MG63 (cell line): Measurements from ENCODE around the gene OR8B4. TPM values are rescaled to one million over a fixed set of nuclear protein-coding genes. Genes with fewer than 3 reads are reported as not detected.
"Not testable (repeated sequence)": the region's sequence is repeated elsewhere in the genome, so short reads cannot be mapped to it uniquely, and the experiment has no call there.

ENCODE experiments used
- DNase-seq: peaks from one replicate; pipeline ENCODE4 v3.0.0-alpha.2; 2020
- H3K27me3 ChIP-seq: fragments of 250-450 bp; sonication (Bioruptor Pico); 2 replicates; pipeline ENCODE4 v1.5.1; 2020; ENCODE audit warnings: mild to moderate bottlenecking, moderate library complexity
- H3K36me3 ChIP-seq: fragments of 250-450 bp; sonication (Bioruptor Pico); 2 replicates; pipeline ENCODE4 v1.5.1; 2020; ENCODE audit warnings: mild to moderate bottlenecking, moderate library complexity
- H3K4me3 ChIP-seq: fragments of 250-450 bp; sonication (Bioruptor Pico); 2 replicates; pipeline ENCODE4 v1.5.1; 2020; ENCODE audit warnings: mild to moderate bottlenecking, moderate library complexity
- H3K9me3 ChIP-seq: fragments of 250-450 bp; sonication (Bioruptor Pico); 2 replicates; pipeline ENCODE4 v1.5.1; 2020; ENCODE audit warnings: mild to moderate bottlenecking, moderate library complexity
- total RNA-seq: library from RNA; depleted of rRNA; stranded (reverse); fragments of >200 nt; shearing (Covaris generic); gene quantifications from 2 replicates; pipeline ENCODE4 v1.2.3, GENCODE V29; 2014; ENCODE audit warnings: low replicate concordance

OR8B4 gene
- total RNA-seq, 1 experiment from 2014 or later, result not detected

- no peak for DNase-seq
- Histone ChIP-seq H3K9me3 (no peaks in the 10 kb centered on the region), H3K4me3 (no peak overlapping the region), H3K27me3 (0 out of 2 replicates have a peak, but pooled peaks cover 5% of the 10 kb centered on the region), H3K36me3 (no peaks in the 10 kb centered on the region)
Observed at GRCh38 chr11:124440608-124441007, 15.9 kb upstream of the OR8B4 start.

- H3K4me3 ChIP-seq, result no peak overlapping the region
- DNase-seq, result no peak
Observed at GRCh38 chr11:124434699-124435098, 10.0 kb upstream of the OR8B4 start.

GRCh38 chr11:124429599-124429998 lies 4.9 kb upstream of the OR8B4 start:
- peaks cover 4% of the 10 kb centered on the region; the same call in 1 of the 2 replicates for H3K27me3 ChIP-seq
- H3K4me3 ChIP-seq, result no peak overlapping the region
- H3K9me3 ChIP-seq, result peaks cover 4% of the 10 kb centered on the region; the same call in 1 of the 2 replicates
- DNase-seq, result no peak
- H3K36me3 ChIP-seq, result no peaks in the 10 kb centered on the region

More at GRCh38 chr11:124434699-124435098, 10.0 kb upstream of the OR8B4 start:
- peaks cover 3% of the 10 kb centered on the region; the same call in 1 of the 2 replicates for H3K9me3 ChIP-seq
- H3K27me3 ChIP-seq, result peaks cover 9% of the 10 kb centered on the region; the same call in 1 of the 2 replicates
- no peaks in the 10 kb centered on the region for H3K36me3 ChIP-seq

- H3K9me3 ChIP-seq, result no peaks in the 10 kb centered on the region
- H3K27me3 ChIP-seq, result peaks cover 2% of the 10 kb centered on the region; the same call in 1 of the 2 replicates
- no peak for DNase-seq
- H3K4me3 ChIP-seq, result no peak overlapping the region
- no peaks in the 10 kb centered on the region for H3K36me3 ChIP-seq
Observed at GRCh38 chr11:124421043-124421442, 3.6 kb downstream of the OR8B4 start.

- Histone ChIP-seq H3K9me3 (no peaks in the 10 kb centered on the region), H3K4me3 (no peak overlapping the region), H3K36me3 (no peaks in the 10 kb centered on the region), H3K27me3 (peaks cover 2% of the 10 kb centered on the region; the same call in 1 of the 2 replicates)
- no peak for DNase-seq
Observed at GRCh38 chr11:124415356-124415923, 9.2 kb downstream of the OR8B4 start.

GRCh38 chr11:124409906-124410305 lies 14.8 kb downstream of the OR8B4 start:
- Histone ChIP-seq H3K9me3 (no peaks in the 10 kb centered on the region), H3K4me3 (no peak overlapping the region), H3K36me3 (no peaks in the 10 kb centered on the region), H3K27me3 (peaks cover 3% of the 10 kb centered on the region; the same call in 1 of the 2 replicates)
- no peak for DNase-seq

- Histone ChIP-seq H3K9me3 (no peaks in the 10 kb centered on the region), H3K36me3 (no peaks in the 10 kb centered on the region), H3K4me3 (no peak overlapping the region), H3K27me3 (peaks cover 3% of the 10 kb centered on the region; the same call in 1 of the 2 replicates)
- no peak for DNase-seq
Observed at GRCh38 chr11:124405581-124405980, 19.1 kb downstream of the OR8B4 start.

GRCh38 chr11:124403186-124403585 lies 21.5 kb downstream of the OR8B4 start:
- not testable (repeated sequence) for DNase-seq, H3K27me3 ChIP-seq, H3K4me3 ChIP-seq, H3K9me3 ChIP-seq, H3K36me3 ChIP-seq

- Histone ChIP-seq H3K4me3 (no peak overlapping the region), H3K36me3 (no peaks in the 10 kb centered on the region), H3K27me3 (no peaks in the 10 kb centered on the region; the same call in 1 of the 2 replicates), H3K9me3 (no peaks in the 10 kb centered on the region)
- DNase-seq, result peak; percentile 65
Observed at GRCh38 chr11:124402326-124402922, 22.2 kb downstream of the OR8B4 start.

- Histone ChIP-seq H3K27me3 (no peaks in the 10 kb centered on the region), H3K4me3 (no peak within 1 kb of the TSS), H3K9me3 (no peaks in the 10 kb centered on the region), H3K36me3 (no peaks in the 10 kb centered on the region)
- no peak for DNase-seq
Observed at GRCh38 chr11:124398924-124399323, 25.7 kb downstream of the OR8B4 start, which contains the start of gene OR8B3. Gene OR8B3, minus strand, starts transcription at chr11:124399024. Its CDS starts 1,673 bp downstream, at chr11:124397351.

- not testable (repeated sequence) for DNase-seq, H3K9me3 ChIP-seq, H3K36me3 ChIP-seq, H3K4me3 ChIP-seq, H3K27me3 ChIP-seq
Observed at GRCh38 chr11:124396847-124397246, 27.8 kb downstream of the OR8B4 start.

- no peak overlapping the region for H3K4me3 ChIP-seq
- peak; percentile 26 for DNase-seq
- no peaks in the 10 kb centered on the region for H3K9me3 ChIP-seq
- H3K36me3 ChIP-seq, result no peaks in the 10 kb centered on the region
- H3K27me3 ChIP-seq, result no peaks in the 10 kb centered on the region
Observed at GRCh38 chr11:124394408-124394807, 30.3 kb downstream of the OR8B4 start.

GRCh38 chr11:124384399-124384798 lies 40.3 kb downstream of the OR8B4 start, which contains the start of gene OR8B2:
Gene OR8B2, minus strand, starts transcription at chr11:124384499. Its CDS starts 1,156 bp downstream, at chr11:124383343.
- H3K4me3 ChIP-seq, result no peak within 1 kb of the TSS
- no peak for DNase-seq
- no peaks in the 10 kb centered on the region for H3K36me3 ChIP-seq
- no peaks in the 10 kb centered on the region for H3K27me3 ChIP-seq
- H3K9me3 ChIP-seq, result no peaks in the 10 kb centered on the region

- H3K4me3 ChIP-seq, DNase-seq, H3K27me3 ChIP-seq, H3K36me3 ChIP-seq, H3K9me3 ChIP-seq: not testable (repeated sequence)
Observed at GRCh38 chr11:124382857-124383256, 41.8 kb downstream of the OR8B4 start.

- Histone ChIP-seq H3K9me3 (no peaks in the 10 kb centered on the region), H3K27me3 (no peaks in the 10 kb centered on the region), H3K4me3 (no peak overlapping the region), H3K36me3 (no peaks in the 10 kb centered on the region)
- no peak for DNase-seq
Observed at GRCh38 chr11:124380585-124380984, 44.1 kb downstream of the OR8B4 start.

GRCh38 chr11:124376280-124376679 lies 48.4 kb downstream of the OR8B4 start:
- H3K4me3 ChIP-seq, result no peak overlapping the region
- peaks cover 3% of the 10 kb centered on the region; the same call in 1 of the 2 replicates for H3K27me3 ChIP-seq
- H3K9me3 ChIP-seq, result no peaks in the 10 kb centered on the region
- H3K36me3 ChIP-seq, result no peaks in the 10 kb centered on the region
- no peak for DNase-seq
